ENCODE measurements around the gene VASH2.

- TF ChIP-seq POLR2A (IDR thresholded peaks at IDR 0.05) = no peak
- TF ChIP-seq CTCF (IDR thresholded peaks at IDR 0.05) = no peak
Observed at GRCh38 chr1:212938846-212939245, 11.5 kb upstream of the VASH2 start.
